CD4-positive, alpha-beta T cell treated with Interleukin-6 for 4 hours (primary cell): ENCODE results near the gene SDF4.
"Not testable (repeated sequence)": the region's sequence is repeated elsewhere in the genome, so short reads cannot be mapped to it uniquely, and the experiment has no call there.

Experiments
- DNase-seq: peaks from one replicate; pipeline ENCODE4 v3.0.0-alpha.2; 2020; ENCODE audit warnings: mixed read lengths

The SDF4 gene

DNA sequence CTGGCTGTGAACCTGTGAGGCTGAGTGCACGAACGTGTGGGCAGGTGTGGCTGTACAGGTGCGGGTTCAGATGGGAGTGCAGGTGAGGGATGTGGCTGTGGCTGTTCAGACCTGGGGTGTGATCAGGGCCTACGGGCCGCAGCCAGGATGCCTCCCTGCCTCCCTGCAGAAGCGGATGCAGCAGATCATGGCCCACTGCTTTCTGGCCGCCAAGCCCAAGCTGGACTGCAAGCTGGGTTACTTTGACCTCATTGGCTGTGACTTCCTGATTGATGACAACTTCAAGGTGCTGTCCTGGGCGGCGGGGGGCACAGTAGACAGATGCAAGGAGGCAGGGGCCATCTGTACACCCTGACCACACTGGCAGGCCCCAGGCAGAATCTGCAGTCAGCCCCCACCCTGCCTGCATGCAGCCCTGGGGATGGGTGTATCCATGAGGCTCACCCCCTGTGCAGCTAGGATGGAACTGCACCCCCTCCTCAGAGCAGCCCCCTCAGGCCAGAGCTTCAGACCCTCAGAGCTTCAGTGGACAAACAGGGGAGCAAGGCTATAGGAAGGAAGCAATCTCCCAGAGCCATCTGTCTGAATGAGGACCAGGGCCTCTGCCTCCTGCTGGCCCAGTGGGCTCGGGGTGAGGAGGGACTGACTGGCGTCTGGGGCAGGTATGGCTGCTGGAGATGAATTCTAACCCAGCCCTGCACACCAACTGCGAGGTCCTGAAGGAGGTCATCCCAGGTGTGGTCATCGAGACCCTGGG lies 35.2 kb downstream of the SDF4 start:
- DNase-seq: no peak

DNA sequence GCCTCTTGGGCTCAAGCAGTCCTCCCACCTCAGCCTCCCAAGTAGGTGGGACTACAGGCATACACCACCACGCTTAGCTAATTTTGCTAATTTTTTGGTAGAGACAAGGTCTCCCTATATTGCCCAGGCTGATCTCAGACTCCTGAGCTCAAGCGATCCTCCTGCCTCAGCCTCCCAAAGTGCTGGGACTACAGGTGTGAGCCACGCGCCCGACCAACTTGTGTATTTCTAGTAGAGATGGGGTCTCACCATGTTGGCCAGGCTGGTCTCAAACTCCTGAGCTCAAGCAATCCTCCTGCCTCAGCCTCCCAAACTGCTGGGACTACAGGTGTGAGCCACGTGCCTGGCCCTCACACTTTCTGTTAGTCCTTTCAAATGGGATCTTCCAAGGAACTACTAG lies 36.1 kb downstream of the SDF4 start:
- DNase-seq: not testable (repeated sequence)

DNA sequence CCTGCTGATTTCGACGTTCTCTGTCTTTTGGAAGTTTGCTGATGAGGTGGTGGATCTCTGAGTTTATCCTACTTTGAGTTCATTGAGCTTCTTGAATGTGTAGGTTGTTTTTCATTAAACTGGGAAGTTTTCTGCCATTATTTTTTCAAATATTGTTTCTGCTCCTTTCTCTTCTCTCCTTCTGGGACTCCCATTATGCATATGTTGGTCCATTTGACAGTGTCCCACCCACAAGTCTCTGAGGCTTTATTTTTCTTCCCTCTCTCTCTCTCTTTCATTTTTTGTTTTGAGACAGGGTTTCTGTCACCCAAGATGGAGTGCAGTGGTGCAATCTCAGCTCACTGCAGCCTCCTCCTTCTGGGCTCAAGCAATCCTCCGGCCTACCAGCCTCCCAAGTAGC lies 37.1 kb downstream of the SDF4 start:
- no peak for DNase-seq

DNA sequence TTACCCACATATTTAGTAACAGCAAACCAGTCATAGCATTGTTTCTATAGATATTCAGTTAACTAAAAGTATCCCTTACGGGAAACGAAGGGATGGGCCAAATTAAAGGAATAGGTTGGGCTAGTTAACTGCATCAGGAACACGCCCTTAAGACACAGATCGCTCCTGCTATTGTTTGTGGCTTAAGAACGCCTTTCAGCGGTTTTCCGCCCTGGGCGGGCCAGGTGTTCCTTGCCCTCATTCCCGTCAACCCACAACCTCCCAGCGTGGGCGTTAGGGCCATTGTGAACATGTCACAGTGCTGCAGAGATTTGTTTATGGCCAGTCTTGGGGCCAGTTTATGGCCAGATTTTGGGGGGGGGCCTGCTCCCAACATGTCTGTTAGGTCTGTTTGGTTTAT lies 40.1 kb downstream of the SDF4 start:
- no peak for DNase-seq

DNA sequence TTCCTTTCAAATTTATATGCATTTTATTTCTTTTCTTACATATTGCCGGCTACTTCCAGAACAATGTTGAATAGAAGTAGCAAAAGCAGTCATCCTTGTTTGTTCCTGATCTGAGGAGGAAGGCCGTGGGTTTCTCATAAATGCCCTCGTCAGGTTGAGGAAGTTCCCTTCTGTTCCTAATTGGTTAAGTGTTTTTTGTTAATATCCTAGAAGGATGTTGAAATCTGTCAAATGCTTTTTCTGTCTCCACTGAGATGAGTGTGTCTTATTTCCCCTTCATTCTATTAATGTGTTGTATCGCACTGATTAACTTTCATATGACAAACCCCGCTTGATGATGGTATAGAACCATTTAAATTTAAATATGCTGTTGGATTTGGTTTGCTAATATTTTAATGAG lies 42.7 kb downstream of the SDF4 start:
- DNase-seq: no peak

DNA sequence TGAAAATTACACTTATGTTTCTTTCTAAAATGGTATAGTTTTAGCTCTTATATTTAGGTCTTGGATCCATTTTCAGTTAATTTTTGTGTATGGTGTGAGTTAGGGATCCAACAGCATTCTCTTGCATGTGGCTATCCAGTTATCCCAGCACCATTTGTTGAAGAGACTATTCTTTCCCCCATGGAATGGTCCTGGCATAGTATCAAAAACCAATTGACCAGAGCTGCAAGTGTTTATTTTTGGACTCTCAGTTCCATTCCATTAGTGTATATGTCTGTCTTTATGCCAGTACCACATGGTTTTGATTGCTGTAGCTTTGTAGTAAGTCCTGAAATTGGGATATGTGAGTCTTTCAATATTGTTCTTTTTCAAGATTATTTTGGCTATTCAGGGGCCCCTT lies 43.9 kb downstream of the SDF4 start:
- no peak for DNase-seq

DNA sequence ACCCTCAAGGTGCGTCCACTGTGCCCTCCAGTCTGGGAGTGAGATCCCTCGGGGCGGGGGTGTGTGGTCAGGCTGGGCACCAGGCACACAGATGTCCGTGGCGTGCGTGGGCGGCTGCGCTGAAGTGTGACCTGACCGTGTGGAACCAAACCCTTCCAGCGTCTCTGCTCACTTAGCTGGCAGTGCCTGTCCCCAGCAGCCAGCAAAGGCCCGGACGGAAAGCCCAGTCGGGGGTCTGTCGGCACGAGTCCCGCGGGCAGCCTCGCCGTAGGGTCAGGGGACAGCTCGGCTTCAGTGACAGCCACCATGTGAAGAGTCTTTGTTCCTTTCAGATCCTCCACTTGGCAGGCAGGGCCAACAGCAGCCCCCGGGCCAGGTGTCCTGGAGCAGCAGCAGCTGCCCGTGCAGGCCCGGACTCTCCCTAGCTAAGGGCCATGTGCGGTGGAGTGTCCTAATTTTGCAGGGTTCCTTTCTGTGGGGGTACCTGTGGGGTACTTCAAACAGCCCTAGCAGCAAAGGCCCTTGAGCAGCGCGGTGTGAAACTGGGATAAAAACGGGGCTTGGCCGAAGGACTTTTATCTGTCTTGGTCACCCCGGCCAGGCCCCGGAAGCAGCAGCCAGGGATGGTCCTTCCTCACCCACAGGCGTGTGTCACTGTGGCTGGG lies 46.6 kb downstream of the SDF4 start:
- DNase-seq: no peak

DNA sequence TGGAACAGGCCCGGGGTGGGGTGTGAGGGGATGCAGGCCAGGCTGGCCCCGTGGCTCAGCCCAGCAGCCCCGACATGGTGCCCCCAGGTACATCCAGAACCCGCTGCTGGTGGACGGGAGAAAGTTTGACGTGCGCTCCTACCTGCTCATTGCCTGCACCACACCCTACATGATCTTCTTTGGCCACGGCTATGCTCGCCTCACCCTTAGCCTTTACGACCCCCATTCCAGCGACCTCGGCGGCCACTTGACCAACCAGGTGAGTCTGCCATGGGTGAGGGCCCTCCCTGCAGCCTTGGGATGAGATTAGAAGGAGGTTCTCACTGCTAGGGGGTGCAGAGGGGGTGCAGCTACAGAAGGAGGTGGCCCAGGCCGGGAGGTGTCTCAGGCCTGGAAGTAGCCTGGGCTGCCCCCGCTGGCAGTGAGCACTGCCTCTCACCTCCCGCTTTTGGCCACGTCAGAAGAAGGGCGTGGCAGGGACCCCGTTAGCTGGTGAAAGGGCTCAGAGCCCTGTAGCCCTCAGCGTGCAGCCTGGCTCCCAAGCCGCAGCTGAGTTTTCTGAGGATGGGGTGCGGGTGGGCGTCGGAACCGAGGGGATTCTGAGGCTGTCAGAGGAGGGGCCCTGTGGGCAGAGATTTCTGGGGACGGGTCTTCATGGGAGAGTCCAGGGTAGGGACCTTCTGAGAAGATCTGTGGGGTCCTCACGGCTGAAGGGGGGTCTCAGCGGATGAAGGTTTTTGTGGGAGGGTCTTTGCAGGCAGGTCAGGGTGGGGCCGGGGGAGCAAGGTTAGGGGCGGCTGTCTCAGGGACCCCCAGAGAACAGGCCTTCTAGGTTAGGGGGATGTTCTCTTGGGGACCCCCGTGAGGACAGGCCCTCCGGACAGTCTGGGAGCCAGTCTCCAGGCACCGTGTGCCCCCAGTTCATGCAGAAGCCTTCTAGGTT lies 47.7 kb downstream of the SDF4 start:
- no peak for DNase-seq

DNA sequence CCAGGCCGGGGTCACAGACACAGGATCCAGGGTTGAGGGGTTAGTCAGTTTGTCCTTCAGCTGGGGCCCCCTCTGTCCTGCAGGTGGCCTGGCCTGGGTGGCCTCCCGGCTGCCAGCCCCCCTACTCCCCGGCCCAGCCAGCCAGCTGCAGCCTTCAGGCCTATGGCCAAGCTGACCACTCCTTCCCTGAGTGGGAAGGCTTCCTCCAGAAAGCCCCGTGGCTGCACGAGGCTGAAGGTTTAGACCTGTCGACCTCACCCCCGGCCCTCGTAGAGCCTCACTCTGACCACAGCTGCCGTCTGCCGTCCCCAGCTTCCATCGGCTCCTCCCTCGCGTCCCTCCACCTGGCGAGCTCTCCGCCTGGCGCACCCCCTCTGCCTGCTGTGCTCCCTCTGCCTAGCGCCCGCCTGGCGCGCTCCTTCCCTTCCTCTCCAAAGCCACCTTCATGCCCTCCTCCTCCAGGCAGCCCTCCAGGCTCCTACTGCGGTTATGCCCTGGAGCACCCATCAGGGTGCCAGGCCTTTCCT lies 48.5 kb downstream of the SDF4 start:
- DNase-seq: no peak

DNA sequence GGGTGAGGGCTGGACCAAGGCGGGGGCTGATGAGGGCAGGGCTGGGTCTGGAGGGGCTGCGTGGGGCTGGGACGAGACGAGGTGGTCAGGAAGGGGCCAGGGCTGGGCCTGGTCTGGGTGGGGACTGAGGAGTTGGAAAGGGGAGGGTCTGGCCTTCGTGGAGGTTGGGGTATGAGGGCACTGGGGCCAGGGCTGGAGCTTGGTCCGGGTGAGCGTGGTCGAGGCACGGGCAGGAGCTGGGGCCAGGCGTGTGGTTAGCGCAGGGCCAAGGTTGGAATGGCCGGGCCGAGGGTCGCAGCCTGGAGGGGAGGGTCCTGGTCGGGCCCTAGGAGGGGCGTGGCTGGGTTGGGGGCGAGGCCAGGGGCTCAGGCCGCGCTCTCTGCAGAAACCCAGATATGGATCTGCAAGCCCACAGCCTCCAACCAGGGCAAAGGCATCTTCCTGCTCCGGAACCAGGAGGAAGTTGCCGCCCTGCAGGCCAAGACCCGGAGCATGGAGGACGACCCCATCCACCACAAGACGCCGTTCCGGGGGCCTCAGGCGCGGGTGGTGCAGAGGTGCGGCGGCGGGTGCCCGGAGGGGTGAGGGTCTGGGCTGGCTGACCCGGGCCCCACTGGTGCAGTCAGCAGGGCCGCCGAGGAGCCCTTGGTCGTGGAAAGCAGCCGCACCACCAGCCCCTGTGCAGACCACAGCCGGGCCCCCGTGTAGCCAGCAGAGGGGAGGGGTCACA lies 49.1 kb downstream of the SDF4 start:
- DNase-seq: no peak

DNA sequence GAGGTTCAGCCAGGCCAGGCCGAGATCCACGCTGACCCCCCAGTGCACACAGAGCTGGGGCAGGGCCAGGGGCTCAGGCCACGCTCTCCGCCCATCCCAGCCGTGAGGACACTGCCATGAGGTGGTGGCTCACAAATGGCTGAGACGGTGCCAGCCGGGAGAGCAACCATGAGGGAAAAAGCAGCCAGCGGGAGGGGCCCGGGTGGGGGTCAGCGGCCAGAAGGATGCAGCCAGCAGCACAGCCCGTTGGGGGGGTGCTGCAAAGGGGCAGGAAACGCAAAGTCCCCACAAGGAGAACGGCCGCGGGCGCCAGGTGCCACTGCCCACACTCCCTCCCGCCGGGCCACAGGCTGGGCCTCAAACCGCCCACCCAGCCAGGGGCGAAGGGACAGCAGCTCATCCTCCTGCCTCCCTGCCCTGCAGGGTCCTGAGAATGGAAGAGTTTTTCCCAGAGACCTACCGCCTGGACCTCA lies 49.8 kb downstream of the SDF4 start:
- DNase-seq: no peak

DNA sequence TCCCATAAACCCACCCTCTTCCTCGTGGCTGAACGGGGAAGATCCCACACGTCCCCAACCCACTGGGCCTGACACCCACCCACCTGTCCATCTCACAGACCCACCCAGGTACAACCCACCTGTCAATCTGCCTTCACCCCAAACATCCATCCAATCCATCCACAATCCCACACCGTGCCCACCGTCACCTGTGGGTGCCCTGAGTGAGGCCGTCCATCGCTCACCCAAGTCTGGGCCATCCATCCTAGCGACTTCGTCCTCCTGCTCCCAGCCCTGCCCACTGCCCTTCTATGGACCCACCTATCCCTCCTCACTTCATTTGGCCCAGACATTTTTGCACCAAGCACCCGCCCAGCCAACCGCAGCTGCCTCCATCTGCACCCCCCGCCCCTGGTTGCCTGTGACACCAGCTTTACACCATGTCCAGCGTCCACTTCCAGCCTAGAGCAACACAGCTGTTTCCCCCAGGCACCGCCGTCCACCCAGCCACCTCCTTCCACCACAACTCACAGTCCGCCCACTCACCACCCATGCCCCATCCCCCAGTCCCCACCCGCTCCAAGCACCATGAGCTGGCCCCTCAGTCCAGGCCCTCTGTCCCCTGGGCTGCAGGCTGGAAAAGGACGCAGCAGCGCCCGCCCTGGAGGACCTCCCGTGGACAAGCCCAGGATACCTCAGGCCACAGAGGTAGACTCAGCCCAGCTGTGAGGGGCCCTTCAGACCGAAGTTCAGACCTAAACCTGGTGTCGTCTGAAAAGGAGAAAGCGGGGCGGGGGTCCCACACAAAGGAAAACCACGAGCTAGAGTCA lies 50.5 kb downstream of the SDF4 start:
- no peak for DNase-seq

DNA sequence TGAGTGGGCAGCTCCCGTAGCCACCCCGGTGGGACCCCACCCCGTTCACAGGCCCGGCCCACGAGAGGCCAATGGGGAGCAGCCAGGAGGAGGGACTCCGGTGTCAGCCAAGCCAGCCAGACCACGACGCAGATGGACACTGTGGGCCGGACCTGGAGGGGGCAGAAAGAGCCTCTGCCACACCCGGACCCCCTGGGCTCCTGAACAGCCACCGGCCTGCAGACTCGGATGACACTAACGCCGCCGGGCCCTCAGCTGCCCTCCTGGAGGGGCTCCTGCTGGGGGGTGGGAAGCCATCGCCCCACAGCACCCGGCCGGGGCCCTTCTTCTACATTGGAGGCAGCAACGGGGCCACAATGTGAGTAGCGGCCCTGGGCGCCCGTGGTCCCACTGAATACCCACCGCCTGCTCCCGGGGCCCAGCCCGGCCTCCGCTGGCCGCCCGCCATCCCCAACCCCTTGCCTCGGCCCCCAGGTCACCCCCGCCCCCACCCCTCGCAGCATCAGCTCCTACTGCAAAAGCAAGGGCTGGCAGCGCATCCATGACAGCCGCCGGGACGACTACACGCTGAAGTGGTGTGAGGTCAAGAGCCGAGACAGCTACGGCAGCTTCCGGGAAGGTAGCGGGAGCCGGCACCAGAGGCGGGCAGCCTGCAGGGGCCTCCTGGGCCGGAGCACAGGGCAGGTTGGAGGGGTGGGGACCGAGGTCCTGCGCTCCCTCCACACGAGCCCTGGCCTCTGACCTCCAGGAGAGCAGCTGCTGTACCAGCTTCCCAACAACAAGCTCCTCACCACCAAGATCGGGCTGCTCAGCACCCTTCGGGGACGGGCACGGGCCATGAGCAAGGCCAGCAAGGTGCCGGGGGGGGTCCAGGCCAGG lies 51.6 kb downstream of the SDF4 start:
- no peak for DNase-seq

DNA sequence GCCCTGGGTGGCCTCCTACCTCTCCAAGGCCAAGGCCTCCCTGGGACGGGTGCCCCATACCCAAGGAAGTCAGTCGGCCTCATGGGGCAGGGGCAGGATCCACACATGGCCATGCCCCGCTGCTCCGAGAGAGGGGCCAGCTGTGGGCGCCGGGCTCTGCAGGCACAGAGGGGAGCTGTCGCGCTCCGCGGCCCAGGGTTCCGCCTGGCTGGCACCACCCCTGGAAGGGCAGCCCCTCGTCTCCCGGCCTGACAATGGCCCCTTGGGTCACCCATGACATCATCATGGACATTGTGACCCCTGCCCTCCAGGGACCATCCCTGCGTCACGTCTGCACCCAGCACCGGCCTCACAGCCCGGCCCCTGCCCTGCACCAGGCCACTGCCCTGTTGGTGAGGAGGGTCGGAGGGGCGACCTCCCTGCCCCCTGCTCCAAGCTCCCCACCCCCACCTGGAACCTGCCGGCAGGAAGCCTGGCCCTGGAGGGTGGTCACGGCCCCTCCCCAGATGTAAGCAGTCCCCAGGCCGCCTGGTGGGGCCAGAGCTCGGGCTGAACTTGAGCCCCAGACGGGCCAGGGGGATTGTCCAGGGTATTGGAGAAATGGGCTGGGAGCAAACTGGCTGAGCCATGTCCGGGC lies 52.3 kb downstream of the SDF4 start:
- DNase-seq: no peak

DNA sequence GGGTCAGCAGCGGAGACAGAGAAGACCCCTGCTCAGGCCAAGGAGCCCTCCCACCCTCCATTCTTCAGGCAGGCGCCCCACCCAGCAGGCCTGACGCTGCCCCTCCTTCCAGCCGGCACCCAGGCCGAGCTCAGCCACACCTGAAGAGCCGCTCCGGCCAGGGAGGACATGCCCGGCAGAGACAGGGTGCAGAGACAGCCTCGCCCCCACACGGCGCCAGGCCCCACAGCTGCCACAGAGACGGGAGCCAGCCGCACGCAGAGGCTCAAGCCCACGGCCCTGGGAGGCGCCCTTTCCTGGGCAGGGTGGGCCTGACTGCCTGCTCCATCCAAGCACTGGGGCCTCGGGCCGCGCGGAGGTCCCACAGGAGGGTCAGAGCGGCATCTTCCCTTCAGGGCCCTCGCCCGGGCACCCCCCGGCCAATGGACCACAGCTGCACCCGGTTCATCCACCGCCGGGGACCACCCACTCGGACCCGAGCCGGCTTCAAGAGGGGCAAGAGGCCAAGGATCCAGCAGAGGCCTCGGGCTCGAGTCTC lies 52.9 kb downstream of the SDF4 start:
- DNase-seq: no peak

DNA sequence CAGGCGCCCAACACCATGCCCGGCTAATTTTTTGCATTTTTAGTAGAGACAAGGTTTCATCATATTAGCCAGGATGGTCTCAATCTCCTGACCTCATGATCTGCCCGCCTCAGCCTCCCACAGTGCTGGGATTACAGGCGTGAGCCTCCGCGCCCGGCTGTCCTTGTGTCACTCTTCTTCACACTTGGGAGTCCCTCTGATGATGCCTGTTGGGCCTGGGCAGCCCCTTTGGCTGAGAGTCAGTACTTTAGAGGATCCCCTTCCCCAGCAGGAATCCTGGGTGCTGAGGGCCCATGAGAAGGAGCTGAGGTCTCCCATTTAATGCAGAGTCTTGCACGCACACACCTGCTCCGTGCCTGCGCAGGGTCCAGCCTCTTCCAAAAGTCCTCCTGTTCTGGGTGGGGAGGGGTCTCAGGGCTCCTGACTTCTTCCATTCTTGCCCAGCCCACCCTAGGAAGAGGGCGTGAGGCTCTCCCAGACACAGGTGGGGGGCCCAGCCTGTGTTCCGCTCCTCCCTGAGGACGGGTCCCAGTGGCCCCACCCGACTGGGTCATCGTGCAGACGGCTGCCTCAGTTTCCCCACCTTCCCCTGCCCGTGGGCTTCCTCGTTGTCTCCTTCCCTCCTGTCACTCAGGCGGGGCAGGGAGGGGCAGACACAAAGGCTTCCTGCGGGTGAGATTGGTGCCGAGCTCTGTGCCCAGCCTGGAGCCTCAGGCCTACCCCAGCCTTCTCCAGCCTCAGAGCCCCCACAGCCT lies 54.2 kb downstream of the SDF4 start:
- DNase-seq: no peak

DNA sequence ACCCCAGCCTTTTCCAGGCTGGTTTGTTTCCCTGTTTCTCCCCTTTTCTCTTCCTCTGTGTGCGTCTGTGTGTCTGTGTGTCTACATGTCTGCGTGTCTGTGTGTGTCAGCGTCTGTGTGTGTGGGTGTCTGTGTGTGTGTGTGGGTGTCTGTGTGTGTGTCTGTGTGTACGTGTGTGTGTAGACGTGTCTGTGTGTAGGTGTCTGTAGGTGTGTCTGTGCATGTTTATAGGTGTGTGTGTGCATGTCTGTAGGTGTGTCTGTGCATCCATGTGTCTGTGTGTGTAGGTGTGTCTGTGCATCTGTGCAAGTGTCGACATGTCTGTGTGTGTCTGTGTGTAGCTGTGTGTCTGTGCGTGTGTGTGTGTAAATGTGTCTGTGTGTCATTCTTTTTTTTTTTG lies 54.9 kb downstream of the SDF4 start:
- DNase-seq: no peak

DNA sequence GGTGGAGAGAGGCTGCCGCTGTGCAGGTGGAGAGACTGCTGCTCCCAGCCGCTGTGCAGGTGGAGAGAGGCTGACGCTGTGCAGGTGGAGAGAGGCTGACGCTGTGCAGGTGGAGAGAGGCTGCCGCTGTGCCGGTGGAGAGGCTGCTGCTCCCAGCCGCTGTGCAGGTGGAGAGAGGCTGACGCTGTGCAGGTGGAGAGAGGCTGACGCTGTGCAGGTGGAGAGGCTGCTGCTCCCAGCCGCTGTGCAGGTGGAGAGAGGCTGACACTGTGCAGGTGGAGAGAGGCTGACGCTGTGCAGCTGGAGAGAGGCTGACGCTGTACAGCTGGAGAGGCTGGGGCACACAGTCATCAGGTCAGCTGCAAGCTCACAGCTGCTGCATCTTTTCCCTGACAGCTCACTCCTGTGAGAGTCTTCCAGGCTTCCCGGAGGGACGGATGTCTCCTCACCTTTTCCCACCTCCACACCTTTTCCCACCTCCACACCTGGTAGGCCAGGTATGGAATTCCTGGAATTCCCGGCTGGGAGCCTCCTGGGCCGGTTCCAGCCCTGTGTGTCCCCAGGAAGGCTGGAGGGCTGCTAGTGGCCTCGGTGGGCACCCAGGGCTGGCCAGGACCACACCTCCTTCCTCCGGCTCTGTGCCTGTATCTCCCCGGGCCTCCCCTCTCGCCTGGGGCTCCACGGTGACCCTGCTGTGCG lies 55.6 kb downstream of the SDF4 start:
- not testable (repeated sequence) for DNase-seq
